ENCODE results near the gene PRKCZ. TPM values are rescaled to one million over a fixed set of nuclear protein-coding genes. Genes with fewer than 3 reads are reported as not detected.

PRKCZ gene
- total RNA-seq, 1 donor from 2014 or later, result 7.8 TPM

DNA sequence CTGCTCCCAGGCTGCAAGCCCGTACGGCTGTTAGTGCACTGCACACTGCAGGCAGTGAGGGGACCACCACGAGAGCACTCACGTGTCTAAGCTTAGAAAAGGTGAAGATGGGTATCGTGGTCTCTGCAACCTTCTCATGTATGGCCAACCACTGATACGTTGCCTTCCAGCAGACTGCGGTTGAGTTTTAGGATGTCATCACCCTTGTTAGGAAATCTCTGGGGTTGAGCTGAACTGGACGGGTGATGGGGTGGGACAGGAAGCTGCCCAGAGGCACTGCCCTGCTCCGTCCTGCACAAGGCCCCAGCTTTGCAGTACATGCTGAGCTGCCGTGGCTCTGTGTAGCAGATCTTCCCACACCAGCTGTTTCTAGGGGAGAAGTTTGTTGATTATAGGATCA lies 101.0 kb downstream of the PRKCZ start:
- H3K9me3 Mint-ChIP-seq (ENCODE audit: low read depth), result peaks cover 6% of the 10 kb centered on the region
- no peak overlapping the region for H3K4me3 Mint-ChIP-seq (ENCODE audit: unreplicated experiment)
- no peak for DNase-seq (ENCODE audit: low spot score)
- no peak overlapping the region for H3K27ac Mint-ChIP-seq (ENCODE audit: unreplicated experiment)
- no peaks in the 10 kb centered on the region for H3K27me3 Mint-ChIP-seq (ENCODE audit: low read depth)
- H3K4me1 Mint-ChIP-seq (ENCODE audit: low read depth), result no peaks in the 10 kb centered on the region
- TF ChIP-seq, protein P1, sequence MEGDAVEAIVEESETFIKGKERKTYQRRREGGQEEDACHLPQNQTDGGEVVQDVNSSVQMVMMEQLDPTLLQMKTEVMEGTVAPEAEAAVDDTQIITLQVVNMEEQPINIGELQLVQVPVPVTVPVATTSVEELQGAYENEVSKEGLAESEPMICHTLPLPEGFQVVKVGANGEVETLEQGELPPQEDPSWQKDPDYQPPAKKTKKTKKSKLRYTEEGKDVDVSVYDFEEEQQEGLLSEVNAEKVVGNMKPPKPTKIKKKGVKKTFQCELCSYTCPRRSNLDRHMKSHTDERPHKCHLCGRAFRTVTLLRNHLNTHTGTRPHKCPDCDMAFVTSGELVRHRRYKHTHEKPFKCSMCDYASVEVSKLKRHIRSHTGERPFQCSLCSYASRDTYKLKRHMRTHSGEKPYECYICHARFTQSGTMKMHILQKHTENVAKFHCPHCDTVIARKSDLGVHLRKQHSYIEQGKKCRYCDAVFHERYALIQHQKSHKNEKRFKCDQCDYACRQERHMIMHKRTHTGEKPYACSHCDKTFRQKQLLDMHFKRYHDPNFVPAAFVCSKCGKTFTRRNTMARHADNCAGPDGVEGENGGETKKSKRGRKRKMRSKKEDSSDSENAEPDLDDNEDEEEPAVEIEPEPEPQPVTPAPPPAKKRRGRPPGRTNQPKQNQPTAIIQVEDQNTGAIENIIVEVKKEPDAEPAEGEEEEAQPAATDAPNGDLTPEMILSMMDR (IDR thresholded peaks at IDR 0.05), result no peak
- no peaks in the 10 kb centered on the region for H3K36me3 Mint-ChIP-seq (ENCODE audit: low read depth)

DNA sequence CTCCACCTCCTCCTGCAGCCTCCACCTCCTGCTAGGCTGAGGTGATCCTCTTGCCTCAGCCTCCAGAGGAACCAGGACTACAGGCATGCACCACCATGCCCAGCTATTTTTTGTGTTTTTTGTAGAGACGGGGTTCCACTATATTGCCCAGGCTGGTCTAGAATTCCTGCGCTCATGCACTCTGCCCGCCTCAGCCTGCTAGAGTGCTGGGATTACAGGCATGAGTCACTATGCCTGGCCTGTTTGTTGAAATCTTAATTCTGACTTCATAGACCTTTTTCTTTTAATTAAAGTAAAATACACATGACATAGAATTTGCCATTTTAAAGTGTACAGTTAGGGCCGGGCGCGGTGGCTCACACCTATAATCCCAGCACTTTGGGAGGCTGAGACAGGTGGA lies 101.7 kb downstream of the PRKCZ start:
- Mint-ChIP-seq H3K9me3 (ENCODE audit: low read depth) (peaks cover 6% of the 10 kb centered on the region), H3K36me3 (ENCODE audit: low read depth) (peaks cover 2% of the 10 kb centered on the region), H3K4me3 (ENCODE audit: unreplicated experiment) (no peak overlapping the region), H3K4me1 (ENCODE audit: low read depth) (no peaks in the 10 kb centered on the region), H3K27ac (ENCODE audit: unreplicated experiment) (no peak overlapping the region), H3K27me3 (ENCODE audit: low read depth) (no peaks in the 10 kb centered on the region)
- DNase-seq (ENCODE audit: low spot score), result no peak
- TF ChIP-seq, protein P1 (IDR thresholded peaks at IDR 0.05), result no peak

DNA sequence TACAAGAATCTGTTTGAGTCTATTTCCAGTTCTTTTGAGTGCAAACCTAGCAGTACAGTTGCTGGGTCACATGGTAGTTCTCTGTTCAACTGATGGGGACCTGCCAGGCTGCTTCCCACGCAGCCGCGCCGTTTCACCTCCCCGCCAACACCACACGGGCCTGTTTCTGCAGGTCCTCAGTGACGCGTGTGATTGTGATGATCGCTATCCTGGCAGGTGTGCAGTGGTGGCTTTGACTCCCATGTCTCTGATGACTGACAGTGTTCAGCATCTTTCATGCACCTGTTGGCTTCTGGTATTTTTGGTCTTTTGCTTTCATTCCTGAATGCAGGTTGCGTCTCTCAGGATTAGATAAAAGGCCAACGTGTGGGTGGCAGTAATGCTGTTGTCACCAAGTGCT lies 102.7 kb downstream of the PRKCZ start:
- H3K27me3 Mint-ChIP-seq (ENCODE audit: low read depth), result no peaks in the 10 kb centered on the region
- H3K4me1 Mint-ChIP-seq (ENCODE audit: low read depth), result no peaks in the 10 kb centered on the region
- no peak overlapping the region for H3K4me3 Mint-ChIP-seq (ENCODE audit: unreplicated experiment)
- TF ChIP-seq, protein P1 (IDR thresholded peaks at IDR 0.05), result no peak
- no peak for DNase-seq (ENCODE audit: low spot score)
- H3K9me3 Mint-ChIP-seq (ENCODE audit: low read depth), result peaks cover 6% of the 10 kb centered on the region
- H3K36me3 Mint-ChIP-seq (ENCODE audit: low read depth), result peaks cover 2% of the 10 kb centered on the region
- no peak overlapping the region for H3K27ac Mint-ChIP-seq (ENCODE audit: unreplicated experiment)

DNA sequence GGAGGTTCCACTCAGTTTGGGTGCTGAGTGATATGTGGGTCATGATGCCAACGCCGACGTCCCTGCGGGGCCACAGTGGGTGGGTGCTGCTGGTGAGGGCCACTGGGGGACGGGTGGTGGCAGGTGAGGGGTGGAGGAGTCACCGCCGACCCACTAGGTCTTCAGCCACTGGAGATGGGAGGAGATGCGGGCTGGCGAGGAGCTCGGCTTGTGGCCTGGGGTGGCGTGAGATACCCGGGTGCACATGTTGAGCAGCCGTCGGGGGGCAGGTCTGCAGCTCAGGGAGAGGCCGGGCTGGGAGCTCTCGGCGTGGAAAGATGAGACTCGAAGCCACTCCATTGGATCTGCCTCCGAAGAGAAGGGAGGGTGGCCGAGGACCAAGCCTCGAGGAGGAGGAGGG lies 103.8 kb downstream of the PRKCZ start:
- Mint-ChIP-seq H3K36me3 (ENCODE audit: low read depth) (peaks cover 3% of the 10 kb centered on the region), H3K4me3 (ENCODE audit: unreplicated experiment) (no peak overlapping the region), H3K27me3 (ENCODE audit: low read depth) (no peaks in the 10 kb centered on the region), H3K27ac (ENCODE audit: unreplicated experiment) (no peak overlapping the region), H3K4me1 (ENCODE audit: low read depth) (no peaks in the 10 kb centered on the region), H3K9me3 (ENCODE audit: low read depth) (peaks cover 6% of the 10 kb centered on the region)
- TF ChIP-seq, protein P1 (IDR thresholded peaks at IDR 0.05), result no peak
- no peak for DNase-seq (ENCODE audit: low spot score)

DNA sequence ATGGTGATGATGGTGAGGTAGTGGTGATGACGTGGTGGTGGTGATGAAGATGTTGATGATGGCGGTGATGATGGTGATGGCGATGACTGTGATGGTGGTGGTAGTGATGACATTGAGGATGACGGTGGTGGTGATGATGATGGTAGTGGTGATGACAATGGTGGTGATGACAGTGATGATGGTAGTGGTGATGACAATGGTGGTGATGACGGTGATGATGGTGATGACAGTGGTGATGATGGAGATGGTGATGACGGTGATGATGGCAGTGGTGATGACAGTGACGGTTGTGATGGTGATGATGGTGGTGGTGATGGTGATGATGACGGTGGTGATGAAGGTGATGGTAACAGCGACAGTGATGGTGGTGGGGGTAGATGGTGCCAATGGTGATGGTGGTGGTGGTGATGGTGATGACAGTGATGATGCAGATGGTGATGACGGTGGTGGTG lies 105.0 kb downstream of the PRKCZ start:
- TF ChIP-seq, protein P1 (IDR thresholded peaks at IDR 0.05), result no peak
- Mint-ChIP-seq H3K9me3 (ENCODE audit: low read depth) (peaks cover 6% of the 10 kb centered on the region), H3K27me3 (ENCODE audit: low read depth) (no peaks in the 10 kb centered on the region), H3K36me3 (ENCODE audit: low read depth) (peaks cover 3% of the 10 kb centered on the region), H3K4me3 (ENCODE audit: unreplicated experiment) (no peak overlapping the region), H3K27ac (ENCODE audit: unreplicated experiment) (no peak overlapping the region), H3K4me1 (ENCODE audit: low read depth) (no peaks in the 10 kb centered on the region)
- DNase-seq (ENCODE audit: low spot score), result no peak

Measured in chondrocyte (in vitro differentiated cells).